ENCODE results near the gene NDUFB11. TPM values are rescaled to one million over a fixed set of nuclear protein-coding genes. Genes with fewer than 3 reads are reported as not detected.

Gene NDUFB11
- total RNA-seq, 4 donors from 2014 or later, result 68.5 to 179 (median 107) TPM

- Histone ChIP-seq H3K4me1 (peaks cover 24 to 32% of the 10 kb centered on the region in 2 donors), H3K4me3 (replicated peaks in 1 of 3) (peak overlapping the region in 2 of 3 donors; percentile 41 to 44), H3K36me3 (peaks cover 0 to 5% of the 10 kb centered on the region in 2 donors), H3K27ac (peak overlapping the region in 1 of 3 donors; percentile 39), H3K27me3 (no peaks in the 10 kb centered on the region), H3K9me3 (no peaks in the 10 kb centered on the region)
- intact Hi-C loops (cut with DNase I), result loop anchor here (5.0 kb wide), 2 partner anchors 197 to 337 kb away; no protein-coding TSS in a partner anchor
- TF ChIP-seq CTCF (IDR thresholded peaks at IDR 0.05) (no peak), POLR2A (IDR thresholded peaks at IDR 0.05) (peak in 1 of 2 donors; percentile 68)
- WGBS, 2 donors, result 3 to 4% methylated on average over 16 to 20 of the region's 40 CpGs
- DNase-seq, result peak; percentile 86 to 88
Observed at GRCh38 chrX:47190445-47191269, 46.2 kb upstream of the NDUFB11 start.

- no peaks in the 10 kb centered on the region for H3K27me3 ChIP-seq
- peaks cover 0 to 8% of the 10 kb centered on the region in 2 donors for H3K36me3 ChIP-seq
- TF ChIP-seq CTCF (IDR thresholded peaks at IDR 0.05) (no peak), POLR2A (IDR thresholded peaks at IDR 0.05) (no peak)
- intact Hi-C loops (cut with DNase I), result loop anchor here (5.0 kb wide), 2 partner anchors 197 to 337 kb away; no protein-coding TSS in a partner anchor
- no peak overlapping the region for H3K27ac ChIP-seq
- whole genome bisulfite sequencing, 2 donors, result 74 to 77% methylated on average over 17 to 18 of the region's 19 CpGs
- no peak for DNase-seq
- H3K4me1 ChIP-seq, result peaks cover 17 to 24% of the 10 kb centered on the region in 2 donors
- H3K9me3 ChIP-seq, result no peaks in the 10 kb centered on the region
- no peak overlapping the region for H3K4me3 ChIP-seq (replicated peaks in 1 of 3)
Observed at GRCh38 chrX:47189906-47190305, 45.4 kb upstream of the NDUFB11 start.

GRCh38 chrX:47187106-47187677 lies 42.7 kb upstream of the NDUFB11 start:
- 0 to 20% methylated on average over 1 to 4 of the region's 4 CpGs for WGBS, 2 donors
- Histone ChIP-seq H3K27ac (peak overlapping the region; percentile 9 to 77 (median 69)), H3K9me3 (no peaks in the 10 kb centered on the region), H3K4me1 (peaks cover 3 to 12% of the 10 kb centered on the region in 2 donors), H3K36me3 (peaks cover 5 to 12% of the 10 kb centered on the region in 2 donors), H3K27me3 (no peaks in the 10 kb centered on the region), H3K4me3 (replicated peaks in 1 of 3) (no peak overlapping the region)
- intact Hi-C loops (cut with DNase I), result no loop called here
- DNase-seq, result peak; percentile 91 to 92
- TF ChIP-seq POLR2A (IDR thresholded peaks at IDR 0.05), result no peak
- TF ChIP-seq CTCF (IDR thresholded peaks at IDR 0.05), result no peak

DNA sequence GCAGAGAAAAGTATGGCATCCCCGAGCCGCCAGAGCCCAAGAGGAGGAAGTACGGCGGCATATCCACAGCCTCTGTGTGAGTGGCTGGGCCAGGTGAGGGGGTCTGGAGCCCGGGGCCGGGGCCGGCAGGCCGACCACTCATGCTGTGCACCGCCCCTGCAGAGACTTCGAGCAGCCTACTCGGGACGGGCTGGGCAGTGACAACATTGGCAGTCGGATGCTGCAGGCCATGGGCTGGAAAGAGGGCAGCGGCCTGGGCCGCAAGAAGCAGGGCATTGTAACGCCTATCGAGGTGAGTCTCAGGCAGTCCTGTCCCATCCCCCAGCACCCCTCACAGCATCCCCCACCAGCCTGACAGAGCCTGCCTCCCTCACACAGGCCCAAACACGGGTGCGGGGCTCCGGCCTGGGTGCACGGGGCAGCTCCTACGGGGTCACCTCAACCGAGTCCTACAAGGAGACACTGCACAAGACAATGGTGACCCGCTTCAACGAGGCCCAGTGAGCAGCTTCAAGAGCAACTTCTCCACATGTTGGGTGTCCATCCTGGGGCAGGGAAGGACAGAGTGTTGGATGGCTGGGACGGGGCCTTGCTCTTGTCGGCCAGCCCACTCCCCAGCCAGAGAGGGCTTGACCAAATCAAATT lies 41.7 kb upstream of the NDUFB11 start:
- Histone ChIP-seq H3K4me3 (replicated peaks in 1 of 3) (no peak overlapping the region), H3K27me3 (no peaks in the 10 kb centered on the region), H3K36me3 (peaks cover 7 to 15% of the 10 kb centered on the region in 2 donors), H3K4me1 (peaks cover 2 to 12% of the 10 kb centered on the region in 2 donors), H3K27ac (peak overlapping the region; percentile 43 to 44 (median 44)), H3K9me3 (no peaks in the 10 kb centered on the region)
- no peak for DNase-seq
- TF ChIP-seq POLR2A (IDR thresholded peaks at IDR 0.05) (no peak), CTCF (IDR thresholded peaks at IDR 0.05) (no peak)
- WGBS, 2 donors, result 87 to 93% methylated on average over 9 to 10 of the region's 27 CpGs
- intact Hi-C loops (cut with DNase I), result no loop called here
